Effector memory CD8-positive, alpha-beta T cell (primary cell): Measurements from ENCODE around the gene GBX2.

ENCODE experiments used
- ATAC-seq: fragments of 150-1000 bp; cut with Tn5 transposase; replicated peaks from 2 replicates; pipeline ENCODE4 v1.10.0; 2021; ENCODE audit warnings: mild to moderate bottlenecking, moderate library complexity
- DNase-seq, 3 experiments: peaks; one replicate each; pipeline ENCODE4 v3.0.0; 2021
- H3K27ac Mint-ChIP-seq, 2 donors: one replicate each; pipeline ENCODE4 v1.8.0; 2022; ENCODE audit warnings: mild to moderate bottlenecking in 2 of 2, mixed read lengths in 2 of 2, moderate library complexity in 2 of 2
- H3K27me3 Mint-ChIP-seq, 2 donors: one replicate each; pipeline ENCODE4 v1.8.0; 2022; ENCODE audit warnings: mixed read lengths in 2 of 2
- H3K36me3 Mint-ChIP-seq: one replicate; pipeline ENCODE4 v1.8.0; 2022; ENCODE audit warnings: mild to moderate bottlenecking, moderate library complexity, mixed read lengths; ENCODE audit not compliant: insufficient read depth
- H3K4me1 Mint-ChIP-seq, 2 donors: one replicate each; pipeline ENCODE4 v1.8.0; 2022; ENCODE audit warnings: low read depth in 2 of 2, mixed read lengths in 2 of 2
- H3K4me3 Mint-ChIP-seq, 2 donors: one replicate each; pipeline ENCODE4 v1.8.0; 2022; ENCODE audit warnings: mild to moderate bottlenecking in 2 of 2, mixed read lengths in 2 of 2, moderate library complexity in 2 of 2
- H3K9me3 Mint-ChIP-seq, 2 donors: one replicate each; pipeline ENCODE4 v1.8.0; 2022; ENCODE audit warnings: mixed read lengths in 2 of 2

The GBX2 gene

GRCh38 chr2:236120141-236120601, 48.0 kb downstream of the GBX2 start:
- ATAC-seq (no peak), DNase-seq (no peak)
- Mint-ChIP-seq H3K36me3 (peaks cover 32% of the 10 kb centered on the region), H3K27me3 (no peaks in the 10 kb centered on the region), H3K27ac (no peak overlapping the region), H3K4me3 (no peak overlapping the region), H3K4me1 (peaks cover 0 to 3% of the 10 kb centered on the region in 2 donors), H3K9me3 (no peaks in the 10 kb centered on the region)

- DNase-seq (no peak), ATAC-seq (no peak)
- Mint-ChIP-seq H3K4me3 (no peak overlapping the region), H3K27me3 (no peaks in the 10 kb centered on the region), H3K4me1 (peaks cover 0 to 9% of the 10 kb centered on the region in 2 donors), H3K36me3 (peaks cover 25% of the 10 kb centered on the region), H3K9me3 (no peaks in the 10 kb centered on the region), H3K27ac (no peak overlapping the region)
Measured at GRCh38 chr2:236119476-236119875, 48.7 kb downstream of the GBX2 start.

DNA sequence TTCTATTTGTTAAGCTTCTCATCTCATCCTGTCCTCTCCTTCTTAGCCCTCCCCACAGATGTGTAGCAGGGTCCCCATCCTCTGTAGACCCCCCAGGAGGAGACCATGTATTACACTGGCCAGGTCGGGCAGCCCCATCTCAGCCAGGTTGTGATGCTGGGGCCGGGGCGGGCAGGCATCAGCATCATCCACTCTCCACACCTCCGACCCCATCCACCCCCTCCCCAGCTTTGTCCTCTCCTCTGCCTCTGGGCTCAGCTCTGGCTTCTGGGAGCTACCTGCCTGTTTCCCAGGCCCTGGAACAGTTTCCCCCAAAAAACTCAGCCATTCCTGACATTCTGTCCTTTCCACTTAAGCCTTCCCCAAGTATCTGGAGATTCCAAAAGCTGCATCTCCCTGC, 49.2 kb downstream of the GBX2 start:
- peak overlapping the region in 1 of 2 donors; percentile 57 for H3K27ac Mint-ChIP-seq

GRCh38 chr2:236117861-236118269, 50.3 kb downstream of the GBX2 start:
- no peak for DNase-seq
- Mint-ChIP-seq H3K27ac (no peak overlapping the region), H3K36me3 (peaks cover 18% of the 10 kb centered on the region), H3K4me1 (peaks cover 0 to 10% of the 10 kb centered on the region in 2 donors), H3K4me3 (no peak overlapping the region), H3K27me3 (no peaks in the 10 kb centered on the region), H3K9me3 (no peaks in the 10 kb centered on the region)
- ATAC-seq = no peak

More for the DNA sequence above, 49.2 kb downstream of the GBX2 start:
- H3K36me3 Mint-ChIP-seq = peaks cover 25% of the 10 kb centered on the region
- H3K4me1 Mint-ChIP-seq = peaks cover 0 to 9% of the 10 kb centered on the region in 2 donors
- ATAC-seq (no peak), DNase-seq (no peak)
- H3K4me3 Mint-ChIP-seq = no peak overlapping the region
- H3K27me3 Mint-ChIP-seq = no peaks in the 10 kb centered on the region
- H3K9me3 Mint-ChIP-seq = no peaks in the 10 kb centered on the region

DNA sequence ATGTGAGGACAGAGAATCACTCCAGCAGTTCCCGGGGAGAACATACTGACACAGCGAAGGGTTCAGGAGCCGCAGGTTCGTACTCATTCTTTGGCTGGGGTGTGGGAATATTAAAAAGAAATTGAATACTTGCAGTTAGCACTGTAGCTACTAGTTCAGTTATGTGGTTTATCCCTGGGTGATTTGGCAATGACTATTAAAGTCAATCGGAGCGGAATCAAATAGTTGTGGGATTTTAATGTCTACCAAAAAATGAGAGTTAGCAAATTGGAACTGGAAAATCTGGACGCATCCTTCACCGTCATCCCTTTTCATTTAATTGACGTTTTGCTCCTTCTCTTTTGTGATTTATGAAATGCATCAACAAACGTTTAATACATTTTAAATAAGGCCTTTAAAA, 50.8 kb downstream of the GBX2 start:
- Mint-ChIP-seq H3K36me3 (peaks cover 13% of the 10 kb centered on the region), H3K9me3 (no peaks in the 10 kb centered on the region), H3K4me1 (peaks cover 1 to 11% of the 10 kb centered on the region in 2 donors), H3K27ac (no peak overlapping the region), H3K27me3 (no peaks in the 10 kb centered on the region), H3K4me3 (no peak overlapping the region)
- DNase-seq (no peak), ATAC-seq (no peak)
